CMK (cell line): ENCODE measurements around the gene GRIN2A.

Source experiments
- DNase-seq: peaks from one replicate; pipeline ENCODE4 v3.0.0-alpha.2; 2010; ENCODE audit warnings: low read depth

The GRIN2A gene

DNA sequence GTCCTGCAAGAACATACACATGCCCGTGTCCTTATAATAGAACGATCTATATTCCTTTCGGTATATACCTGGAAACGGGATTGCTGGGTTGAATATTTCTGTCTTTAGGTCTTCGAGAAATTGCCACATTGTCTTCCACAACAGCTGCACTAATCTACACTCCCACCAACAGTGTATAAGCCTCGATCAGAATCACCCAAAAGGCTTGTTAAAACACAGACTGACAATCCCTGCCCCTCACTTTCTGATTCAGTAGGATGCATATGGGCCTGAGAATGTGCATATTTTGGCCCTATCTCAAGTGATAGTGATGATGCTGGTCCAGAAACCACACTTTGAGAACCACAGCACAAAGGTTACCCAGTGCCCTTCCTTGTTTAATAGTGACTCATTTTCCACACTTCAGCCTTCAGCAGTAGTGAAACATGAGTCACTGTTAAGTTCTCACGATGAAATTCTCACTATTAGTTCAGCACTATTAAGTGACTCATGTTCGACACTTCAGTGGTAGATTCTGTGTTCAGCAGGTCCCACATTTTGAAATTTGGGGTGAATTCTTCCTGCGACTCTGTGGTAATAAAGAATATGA is 215.6 kb downstream of the GRIN2A start:
- DNase-seq = no peak

DNA sequence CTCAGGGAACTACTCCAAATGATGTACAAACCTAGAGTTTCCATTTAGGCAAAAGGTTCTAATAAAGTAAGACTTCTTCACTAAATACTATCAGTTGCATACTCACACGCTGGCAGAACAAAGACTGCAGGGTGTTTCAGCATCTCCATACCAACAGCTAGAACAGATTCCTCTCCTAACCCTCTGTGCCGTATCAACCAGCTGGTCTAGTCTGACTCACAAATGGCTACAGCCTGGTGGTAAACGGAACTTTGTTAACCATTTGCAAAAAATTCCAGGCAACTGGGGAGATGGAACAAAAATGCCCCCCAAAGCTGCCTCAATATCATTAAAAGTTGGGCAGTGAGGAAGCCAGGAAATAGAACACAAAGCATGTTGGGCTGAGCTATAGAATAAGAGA is 217.1 kb downstream of the GRIN2A start:
- no peak for DNase-seq

DNA sequence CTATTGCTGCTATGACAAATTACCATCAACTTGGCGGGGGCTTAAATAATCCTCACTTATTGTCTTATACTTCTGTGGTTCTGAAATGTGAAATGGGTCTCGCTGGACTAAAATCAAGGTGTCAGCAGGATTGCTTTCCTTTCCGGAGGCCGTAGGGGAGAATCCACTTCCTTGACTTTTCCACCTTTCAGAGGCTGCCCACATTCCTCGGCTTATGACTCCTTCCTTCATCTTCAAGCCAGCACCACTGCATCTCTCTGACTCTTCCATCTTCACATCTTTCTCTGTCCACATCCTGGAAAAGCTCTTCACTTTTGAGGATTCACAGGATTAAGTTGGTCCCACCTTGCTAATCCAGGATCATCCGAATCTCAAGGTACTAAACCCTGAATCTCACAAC is 217.8 kb downstream of the GRIN2A start:
- DNase-seq = no peak

DNA sequence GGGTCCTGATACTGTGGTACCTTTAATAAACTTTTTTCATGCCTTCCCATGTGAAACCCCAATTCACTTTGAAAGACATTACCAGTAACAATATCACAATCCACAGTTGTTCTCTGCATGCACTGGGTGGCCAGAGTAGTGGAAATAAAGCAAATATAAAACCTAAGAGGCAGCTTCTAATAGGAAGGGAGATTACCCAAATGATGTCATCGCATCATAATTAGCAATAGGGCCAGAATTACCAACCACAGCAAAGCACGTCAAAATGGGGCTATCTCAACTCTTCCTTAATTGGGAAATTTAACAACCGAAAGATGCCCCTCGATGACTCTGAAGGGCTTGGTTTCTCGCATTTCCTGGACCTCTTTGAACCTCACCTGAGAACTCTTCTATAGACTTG is 224.8 kb downstream of the GRIN2A start:
- no peak for DNase-seq

DNA sequence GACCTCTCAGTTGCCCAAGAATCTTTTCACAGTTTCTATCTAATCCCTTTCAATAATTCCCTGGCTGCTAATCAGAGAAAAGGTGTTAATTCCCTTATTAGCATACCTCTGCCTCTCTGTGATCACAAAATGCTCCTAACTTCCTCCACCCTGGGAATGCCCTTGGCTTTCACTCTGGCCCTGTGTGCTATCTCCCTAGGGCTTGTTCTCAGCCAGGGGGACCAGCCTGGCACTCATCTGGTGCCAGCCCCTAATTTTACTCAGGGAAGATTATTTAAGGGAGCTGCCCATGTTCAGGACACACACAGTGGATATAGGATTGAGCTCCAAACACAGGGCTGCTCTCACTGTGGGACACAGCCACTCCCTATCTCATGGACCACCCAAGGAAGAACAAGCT is 225.2 kb downstream of the GRIN2A start:
- no peak for DNase-seq

DNA sequence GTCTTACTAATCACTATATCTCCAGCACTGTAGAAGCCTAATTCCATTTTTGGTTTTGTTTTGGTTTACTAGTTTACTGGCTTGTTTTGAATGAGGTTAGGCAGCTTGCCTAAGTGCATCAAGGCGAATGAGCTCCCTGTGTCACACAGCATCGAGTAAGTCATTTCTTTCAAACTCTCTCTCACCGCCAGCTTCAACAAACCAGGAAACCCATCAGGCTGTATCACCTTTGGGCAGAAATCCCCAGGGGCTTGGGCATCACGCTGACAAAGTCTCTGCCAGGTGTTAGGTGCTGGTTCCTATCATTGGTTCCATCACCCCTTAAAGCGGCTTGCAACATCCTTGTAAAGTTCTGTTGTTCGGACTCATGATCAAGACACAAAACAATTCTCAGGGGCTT is 226.6 kb downstream of the GRIN2A start:
- no peak for DNase-seq

DNA sequence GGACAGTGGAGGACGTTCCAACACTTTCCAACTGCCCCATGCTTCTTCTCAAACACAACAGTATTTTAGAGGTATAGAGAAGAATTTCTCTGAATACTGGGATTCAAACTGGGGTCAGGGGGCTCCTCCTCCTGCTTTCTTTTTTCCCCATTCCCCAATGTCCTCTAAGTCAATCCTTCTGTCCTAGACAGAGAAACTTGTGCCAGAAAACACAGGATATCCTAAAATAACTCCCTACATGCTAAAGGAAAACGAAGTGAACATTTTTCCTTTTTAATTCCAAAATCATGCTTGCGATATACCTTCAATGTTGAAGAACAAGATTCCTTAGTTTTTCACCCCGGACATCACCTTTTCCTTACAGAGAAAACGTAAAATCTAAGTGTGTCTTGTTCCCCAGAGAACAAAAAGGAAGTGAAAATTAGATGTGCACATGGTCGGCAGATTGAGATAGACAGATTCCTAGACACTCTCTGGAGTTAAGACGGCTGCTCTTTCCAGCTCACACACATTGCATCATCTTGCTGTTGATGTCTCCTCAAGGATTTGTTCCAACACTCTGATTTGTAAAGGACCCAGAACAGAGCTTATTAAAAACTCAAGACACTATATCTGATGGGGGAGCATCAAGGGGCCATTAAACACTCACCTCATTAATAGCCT is 228.2 kb downstream of the GRIN2A start:
- DNase-seq = no peak

DNA sequence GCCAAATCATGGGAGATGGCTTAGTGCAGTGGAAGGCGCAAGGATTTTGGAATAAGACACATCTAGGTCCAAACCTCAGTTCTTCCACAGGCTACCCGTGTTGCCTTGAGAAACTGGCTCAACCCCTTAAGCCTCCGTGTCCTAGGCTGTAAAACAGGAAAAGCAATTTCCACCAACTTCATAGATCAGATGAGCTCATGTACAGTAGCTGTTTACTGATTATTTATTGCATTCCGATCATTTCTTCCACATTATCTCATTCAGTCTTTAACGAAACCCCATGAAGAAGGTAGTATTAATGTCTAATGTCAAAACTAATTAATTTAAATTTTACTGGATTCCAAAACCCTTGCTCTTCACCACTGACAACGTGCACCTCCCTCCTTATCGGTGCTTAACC is 231.6 kb downstream of the GRIN2A start:
- no peak for DNase-seq

DNA sequence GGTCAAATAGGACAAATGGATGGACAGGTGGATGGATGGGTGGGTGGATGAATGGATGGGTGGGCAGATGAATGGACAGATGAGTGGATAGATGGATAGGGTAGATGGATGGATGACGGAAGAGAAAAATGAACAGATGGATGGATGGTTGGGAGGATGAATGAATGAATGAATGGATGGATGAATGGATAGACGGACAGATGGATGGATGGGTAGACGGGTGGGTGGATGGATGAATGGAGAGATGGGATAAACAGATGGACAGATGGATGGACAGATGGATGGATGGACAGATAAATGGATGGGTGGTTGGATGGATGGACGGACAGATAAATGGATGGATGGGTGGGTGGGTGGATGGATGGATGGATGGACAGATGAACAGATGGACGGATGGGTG is 232.8 kb downstream of the GRIN2A start:
- no peak for DNase-seq

DNA sequence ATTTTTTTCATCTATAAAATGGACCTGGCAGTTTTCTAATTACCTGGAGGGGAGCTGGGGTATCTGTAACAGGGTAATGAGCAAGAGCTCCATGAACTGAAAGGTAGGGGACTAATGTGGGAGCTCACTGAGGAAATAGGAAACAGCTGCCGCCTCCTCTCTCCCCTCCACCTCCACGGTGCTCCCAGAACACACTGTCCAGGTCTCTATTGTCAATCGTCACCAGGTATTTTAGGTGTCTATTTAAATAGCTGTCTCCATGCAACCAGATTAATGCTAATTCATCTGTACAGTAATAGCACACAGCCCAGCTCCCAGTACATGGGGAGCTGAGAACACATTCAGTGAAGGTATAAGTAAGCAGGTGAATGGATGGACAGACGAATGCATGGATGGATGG is 233.3 kb downstream of the GRIN2A start:
- DNase-seq = no peak

DNA sequence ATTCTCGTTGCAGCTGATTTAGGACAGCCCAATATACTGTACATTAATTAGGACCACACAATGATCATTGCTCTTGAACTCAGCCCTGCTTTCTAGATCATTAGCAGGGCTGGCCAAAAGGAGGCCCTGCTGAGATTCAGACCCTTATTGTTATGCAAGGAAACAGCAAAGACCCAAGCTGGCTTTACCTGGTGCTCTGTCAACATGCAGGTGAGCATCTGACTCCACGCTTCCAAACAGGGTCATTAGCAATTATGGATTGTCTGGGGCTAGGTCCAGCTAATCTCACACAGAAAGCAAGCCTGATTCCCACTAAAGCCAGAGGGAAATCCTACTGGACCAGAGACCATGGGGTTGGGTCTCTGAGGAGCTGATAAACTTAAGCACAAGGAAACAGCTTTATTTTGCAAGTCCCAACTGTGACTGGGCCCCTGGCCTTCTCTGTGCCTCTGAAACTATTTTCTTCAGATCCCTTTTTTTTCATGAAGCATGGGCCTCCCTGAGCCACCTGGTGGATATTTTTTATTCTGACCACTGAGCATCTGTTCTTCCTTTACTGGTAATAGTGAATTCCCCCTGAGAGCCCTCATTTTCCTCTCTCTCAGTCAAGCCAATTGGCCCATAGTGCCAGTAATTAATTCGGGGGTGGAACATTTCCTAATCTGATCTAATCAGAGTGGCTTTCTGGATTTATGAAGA is 236.1 kb downstream of the GRIN2A start:
- DNase-seq = no peak

DNA sequence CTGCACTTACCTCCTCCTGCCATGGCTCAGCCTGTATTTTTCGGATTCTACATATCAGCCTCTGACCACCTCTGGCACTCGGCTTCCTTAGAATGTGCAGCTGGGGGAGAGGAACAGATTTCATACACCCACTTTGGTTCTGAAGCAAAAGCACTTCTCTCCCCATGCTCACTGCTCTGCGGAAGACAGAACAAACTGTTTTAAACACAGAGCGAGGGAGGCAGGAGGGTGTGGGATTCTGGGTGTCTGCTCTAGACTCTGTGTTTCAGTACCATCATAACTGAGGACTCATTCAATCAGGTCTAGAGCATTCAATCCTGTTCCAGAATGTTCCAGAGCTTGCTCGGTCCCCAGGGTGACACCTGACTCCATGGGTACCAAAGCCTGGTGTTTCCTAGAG is 239.1 kb downstream of the GRIN2A start:
- no peak for DNase-seq

DNA sequence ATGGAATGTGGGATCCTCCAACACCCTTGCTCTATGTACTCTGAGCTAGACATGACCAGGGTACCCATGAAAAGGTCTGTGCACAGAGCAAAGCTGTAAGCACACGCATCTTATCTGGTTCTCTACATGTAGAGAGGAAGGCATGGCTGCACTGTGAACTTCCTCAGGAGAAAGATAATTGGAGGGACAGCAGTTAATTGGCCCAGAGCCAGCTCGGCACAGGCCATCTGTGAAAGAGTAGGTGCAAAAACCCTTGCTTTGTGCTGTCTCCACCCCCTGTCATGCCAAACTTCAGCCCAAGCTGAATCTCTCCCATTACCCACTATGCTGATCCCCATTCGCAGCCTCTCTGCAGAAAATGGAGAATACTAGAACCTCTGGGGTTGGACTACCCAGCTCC is 241.0 kb downstream of the GRIN2A start:
- no peak for DNase-seq

DNA sequence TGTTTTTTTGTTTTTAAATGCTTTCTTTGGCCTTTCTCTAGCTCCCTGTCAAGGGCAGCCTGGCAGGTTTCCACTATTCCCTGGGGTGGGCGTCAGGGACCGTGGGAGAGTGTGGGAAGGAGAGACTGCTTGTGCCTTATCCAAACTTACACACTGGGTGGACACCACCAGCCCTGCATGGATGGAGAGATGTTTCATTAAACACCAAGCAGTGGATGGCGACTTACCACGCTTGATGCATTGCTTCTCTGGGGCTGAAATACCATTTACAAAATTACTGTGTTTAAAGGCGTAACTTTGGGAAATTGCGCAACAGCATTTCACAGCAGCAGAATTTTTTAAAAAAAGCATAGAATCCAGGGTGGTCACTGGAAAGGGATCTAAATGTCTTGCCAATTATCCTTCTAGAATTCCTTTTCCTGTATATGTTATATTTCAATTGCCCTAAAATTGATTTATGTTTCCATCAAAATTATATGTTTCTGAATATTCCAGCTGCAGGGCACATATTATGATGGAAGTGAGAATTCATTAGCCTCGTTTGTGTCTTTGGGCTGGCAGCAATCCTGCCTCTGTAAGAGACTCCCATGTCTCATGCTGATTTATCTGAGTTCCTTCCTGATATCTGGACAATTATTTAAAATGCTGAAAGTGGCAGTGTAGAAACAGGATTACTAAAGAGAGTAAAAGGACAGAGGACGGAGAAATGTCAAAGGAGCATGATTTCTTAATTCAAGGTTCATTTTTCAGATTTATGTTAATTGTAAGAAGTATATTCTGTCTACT is 247.3 kb downstream of the GRIN2A start:
- no peak for DNase-seq

DNA sequence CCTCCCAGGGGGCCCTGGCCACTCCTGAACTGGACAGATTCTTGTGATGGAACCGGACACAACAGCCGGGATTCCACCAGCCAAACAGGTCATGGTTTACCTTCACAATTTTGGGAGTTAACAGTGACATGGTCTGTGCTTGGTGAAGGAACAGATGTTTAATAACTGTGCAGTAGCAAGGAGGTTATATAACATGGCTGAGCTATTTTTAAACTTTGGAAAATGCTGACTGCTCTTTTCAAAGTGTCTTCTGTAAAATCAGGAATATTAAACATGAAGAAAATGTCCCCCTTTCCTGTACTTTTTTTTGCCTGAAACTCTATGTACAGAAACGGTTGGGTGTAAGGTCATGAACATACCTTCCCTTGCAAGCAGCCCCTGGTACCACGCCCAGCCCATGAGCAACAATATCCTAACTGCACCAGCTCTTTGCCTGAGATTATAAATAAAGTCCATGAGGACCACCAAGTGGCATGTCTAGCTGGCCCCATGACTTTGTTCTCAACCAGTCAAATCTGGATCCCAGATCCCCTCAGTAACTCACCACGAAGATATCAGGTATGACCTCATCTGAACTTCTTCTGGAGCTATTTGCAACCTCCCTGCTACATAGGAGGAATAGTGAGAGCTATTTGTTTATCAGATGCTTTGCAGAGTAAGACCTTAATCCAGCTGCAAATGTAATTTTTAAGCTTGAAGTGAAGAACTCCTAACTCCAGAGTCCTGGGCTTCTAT is 249.1 kb downstream of the GRIN2A start:
- DNase-seq = no peak

DNA sequence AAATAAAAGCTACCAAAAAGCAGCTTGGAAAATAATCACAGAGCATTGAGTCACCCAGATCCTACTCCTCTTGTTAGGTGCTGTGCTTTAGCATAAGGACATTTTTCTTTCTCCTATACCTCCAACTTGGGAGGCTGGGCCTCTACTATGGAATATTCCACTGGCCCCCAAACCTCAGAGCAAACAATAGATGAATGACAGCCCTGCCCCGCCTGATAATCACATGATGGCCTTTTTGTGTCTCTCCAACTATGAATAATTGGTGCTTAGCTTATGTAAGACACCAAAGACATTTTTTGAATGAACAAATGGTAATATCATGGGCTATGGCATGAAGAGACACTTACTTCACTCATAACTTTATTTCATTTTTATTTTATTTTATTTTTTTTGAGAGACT is 250.2 kb downstream of the GRIN2A start:
- DNase-seq = no peak

DNA sequence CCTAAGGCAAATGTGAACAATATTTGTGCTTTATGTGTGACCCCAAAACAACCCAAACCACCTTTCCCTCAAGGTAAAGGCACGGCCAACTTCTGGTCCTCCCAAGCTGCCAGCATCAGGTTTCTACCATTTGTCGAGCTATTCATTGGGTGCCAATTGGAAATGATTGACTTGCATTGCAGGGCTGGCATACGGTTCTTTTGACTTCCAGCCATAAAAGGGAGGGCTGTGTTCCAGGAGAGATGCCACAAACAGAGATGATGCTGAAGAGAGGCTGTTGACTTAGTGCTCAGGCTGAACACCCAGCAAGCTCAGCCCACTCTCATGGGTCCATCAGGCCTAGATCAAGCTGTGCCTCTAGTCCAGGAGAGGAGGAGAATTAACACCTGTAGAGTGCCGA is 252.4 kb downstream of the GRIN2A start:
- DNase-seq = no peak

DNA sequence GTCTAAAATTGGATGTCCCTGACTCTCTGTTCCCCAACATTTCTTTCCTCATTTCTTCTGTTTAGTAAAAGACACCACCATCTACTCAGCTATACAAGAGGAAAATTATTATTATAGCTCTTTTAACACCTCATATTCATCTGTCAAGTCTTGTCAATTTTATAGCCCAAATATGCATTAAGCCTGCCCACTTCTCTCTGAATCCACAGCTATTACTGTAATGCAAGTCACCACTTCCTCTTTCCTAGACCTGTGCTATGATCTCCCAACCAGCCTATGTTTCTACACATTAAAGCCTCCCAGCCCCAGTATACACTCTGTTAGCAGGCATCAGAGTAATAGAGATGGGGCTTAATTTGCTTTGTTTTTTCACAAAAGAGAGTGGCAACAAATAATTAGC is 252.9 kb downstream of the GRIN2A start:
- DNase-seq = no peak

DNA sequence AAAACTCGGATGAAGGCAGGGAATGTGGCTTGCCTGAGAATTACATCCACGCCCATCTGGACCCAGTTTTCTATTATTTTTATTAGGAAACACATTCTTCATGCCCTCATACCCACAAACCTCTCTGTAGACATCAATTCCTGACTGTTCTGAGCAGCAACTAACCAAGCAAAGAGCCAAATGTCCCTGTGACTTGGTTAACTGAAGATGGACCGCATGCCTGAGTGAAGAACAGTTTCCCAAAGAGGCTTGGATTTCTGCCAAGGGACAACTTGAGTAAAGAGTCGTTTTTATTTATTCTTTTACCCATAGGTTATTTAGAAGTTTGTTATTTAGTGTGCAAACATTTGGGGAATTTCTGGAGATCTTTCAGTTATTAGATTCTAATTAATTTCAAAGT is 259.8 kb downstream of the GRIN2A start:
- DNase-seq = no peak

DNA sequence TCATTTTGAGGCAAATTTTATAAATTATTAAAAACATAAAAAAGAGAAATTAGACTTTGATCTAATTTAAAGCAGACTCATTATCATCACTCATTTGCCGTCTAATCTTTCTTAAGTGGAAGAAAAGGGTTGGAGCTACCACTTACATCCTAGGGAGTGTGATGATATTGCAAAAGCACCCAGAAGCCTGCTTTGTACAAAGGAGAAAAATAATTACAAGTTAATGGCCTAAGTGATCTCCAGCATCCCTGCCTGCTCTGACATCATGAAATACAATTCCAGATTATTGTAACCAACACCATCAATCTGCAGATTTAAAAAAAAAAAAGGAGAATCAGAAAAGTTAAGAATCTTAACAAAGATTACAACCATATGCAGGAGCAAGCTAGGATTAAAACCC is 260.2 kb downstream of the GRIN2A start:
- no peak for DNase-seq

DNA sequence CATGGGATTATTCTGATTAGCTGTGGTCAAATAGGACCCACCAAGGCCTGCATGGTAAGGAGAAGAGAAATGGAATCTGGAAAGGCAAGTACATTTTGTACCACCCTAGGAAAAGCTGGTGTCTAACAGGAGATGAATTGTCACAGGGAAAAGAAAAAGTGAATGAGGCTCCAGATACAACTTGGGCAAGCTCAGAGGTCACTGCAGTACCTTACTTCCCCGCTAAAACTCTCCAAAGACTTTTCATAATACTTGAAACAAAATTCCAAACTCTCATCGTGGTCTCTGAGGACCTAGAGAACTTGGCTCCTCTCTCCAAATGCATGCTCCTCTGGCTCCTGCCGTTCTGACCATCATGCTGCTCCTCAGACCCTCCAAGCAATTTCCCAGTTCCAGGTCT is 262.8 kb downstream of the GRIN2A start:
- no peak for DNase-seq

DNA sequence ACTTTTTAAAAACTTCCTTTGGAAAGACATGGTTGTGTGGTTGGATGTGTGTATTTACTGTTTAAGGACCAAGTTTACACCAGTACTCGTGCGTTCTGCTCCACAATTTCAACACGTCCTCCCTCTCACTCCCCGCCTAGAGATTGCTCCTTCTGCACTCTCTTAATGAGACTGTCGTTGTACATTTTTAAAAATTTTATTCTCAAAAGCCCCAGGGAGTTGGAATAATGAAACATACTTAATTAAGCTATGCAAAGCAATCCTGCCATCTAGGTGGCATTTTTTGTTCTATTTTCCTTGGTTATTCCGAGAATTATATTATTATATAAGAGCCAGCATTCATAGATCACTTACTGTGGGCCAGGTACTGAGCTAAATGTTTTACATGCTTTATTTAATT is 264.5 kb downstream of the GRIN2A start:
- no peak for DNase-seq
